ENCODE data around the gene LIX1L. TPM values are rescaled to one million over a fixed set of nuclear protein-coding genes. Genes with fewer than 3 reads are reported as not detected.

The LIX1L gene
- total RNA-seq, 1 donor = 50.8 TPM

GRCh38 chr1:145892486-145893087 is 65.2 kb downstream of the LIX1L start:
- TF ChIP-seq, protein P1, sequence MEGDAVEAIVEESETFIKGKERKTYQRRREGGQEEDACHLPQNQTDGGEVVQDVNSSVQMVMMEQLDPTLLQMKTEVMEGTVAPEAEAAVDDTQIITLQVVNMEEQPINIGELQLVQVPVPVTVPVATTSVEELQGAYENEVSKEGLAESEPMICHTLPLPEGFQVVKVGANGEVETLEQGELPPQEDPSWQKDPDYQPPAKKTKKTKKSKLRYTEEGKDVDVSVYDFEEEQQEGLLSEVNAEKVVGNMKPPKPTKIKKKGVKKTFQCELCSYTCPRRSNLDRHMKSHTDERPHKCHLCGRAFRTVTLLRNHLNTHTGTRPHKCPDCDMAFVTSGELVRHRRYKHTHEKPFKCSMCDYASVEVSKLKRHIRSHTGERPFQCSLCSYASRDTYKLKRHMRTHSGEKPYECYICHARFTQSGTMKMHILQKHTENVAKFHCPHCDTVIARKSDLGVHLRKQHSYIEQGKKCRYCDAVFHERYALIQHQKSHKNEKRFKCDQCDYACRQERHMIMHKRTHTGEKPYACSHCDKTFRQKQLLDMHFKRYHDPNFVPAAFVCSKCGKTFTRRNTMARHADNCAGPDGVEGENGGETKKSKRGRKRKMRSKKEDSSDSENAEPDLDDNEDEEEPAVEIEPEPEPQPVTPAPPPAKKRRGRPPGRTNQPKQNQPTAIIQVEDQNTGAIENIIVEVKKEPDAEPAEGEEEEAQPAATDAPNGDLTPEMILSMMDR (IDR thresholded peaks at IDR 0.05; ENCODE audit: insufficient read depth, low read length) = no peak
- peak overlapping the region; percentile 29 for H3K4me3 ChIP-seq (ENCODE audit: low read depth, low read length)

DNA sequence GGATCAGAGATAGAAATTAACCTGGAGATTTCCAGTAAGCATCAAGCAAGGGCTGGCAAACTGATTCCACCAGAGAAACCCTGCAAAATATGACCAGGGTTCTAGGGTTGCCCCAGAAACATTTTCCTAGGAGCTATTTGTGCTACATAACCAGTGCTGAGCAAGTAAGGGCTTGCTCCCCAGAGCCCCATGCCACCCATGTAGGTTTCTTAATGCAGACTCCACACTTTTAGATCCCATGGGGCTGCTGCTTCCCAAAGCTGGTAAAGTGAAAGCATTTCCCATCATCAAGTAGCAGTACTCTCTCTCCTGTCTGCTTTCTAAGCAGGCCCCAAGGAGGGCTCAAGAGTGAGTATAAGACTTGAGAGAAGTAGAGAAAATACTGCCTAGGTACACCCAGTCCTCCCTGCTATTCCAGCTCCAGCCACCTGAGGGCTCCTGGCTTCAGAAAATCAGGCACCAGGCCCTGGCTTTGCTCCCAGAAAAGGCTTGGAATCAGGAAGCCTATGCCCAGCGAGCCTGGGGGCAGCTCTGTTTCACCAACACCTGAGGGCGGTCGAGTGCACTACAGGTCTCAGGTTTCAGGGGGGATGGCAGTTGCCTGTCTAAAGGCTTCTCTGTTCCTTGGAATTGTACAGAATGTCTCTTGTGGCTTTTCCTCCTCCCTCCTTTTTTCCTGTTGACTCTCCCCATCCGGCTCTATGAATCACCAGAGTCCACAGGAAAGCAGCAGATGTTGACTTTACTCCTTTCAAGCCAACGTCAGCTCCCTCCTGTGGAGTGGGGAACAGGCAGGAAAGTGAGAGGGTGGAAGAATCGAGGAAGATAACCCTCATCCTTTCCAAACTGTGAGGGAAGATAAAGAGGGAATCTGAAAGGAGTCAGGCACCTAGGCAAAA is 66.0 kb downstream of the LIX1L start:
- peak; percentile 98 for DNase-seq (ENCODE audit: low read depth)
- TF ChIP-seq, protein P1 (IDR thresholded peaks at IDR 0.05; ENCODE audit: insufficient read depth, low read length) = peak; percentile 96
- H3K4me3 ChIP-seq (ENCODE audit: low read depth, low read length) = peak overlapping the region; percentile 34

More at GRCh38 chr1:145892486-145893087, 65.2 kb downstream of the LIX1L start:
- DNase-seq (ENCODE audit: low read depth) = peak; percentile 87

- TF ChIP-seq, protein P1 (IDR thresholded peaks at IDR 0.05; ENCODE audit: insufficient read depth, low read length) = no peak
- H3K4me3 ChIP-seq (ENCODE audit: low read depth, low read length) = no peak overlapping the region
- peak; percentile 53 for DNase-seq (ENCODE audit: low read depth)
Observed at GRCh38 chr1:145891143-145891542, 66.7 kb downstream of the LIX1L start.

- TF ChIP-seq, protein P1 (IDR thresholded peaks at IDR 0.05; ENCODE audit: insufficient read depth, low read length) = no peak
- H3K4me3 ChIP-seq (ENCODE audit: low read depth, low read length) = no peak overlapping the region
Observed at GRCh38 chr1:145889722-145890121, 68.1 kb downstream of the LIX1L start.

GRCh38 chr1:145887631-145888030 is 70.2 kb downstream of the LIX1L start:
- TF ChIP-seq, protein P1 (IDR thresholded peaks at IDR 0.05; ENCODE audit: insufficient read depth, low read length) = no peak
- no peak overlapping the region for H3K4me3 ChIP-seq (ENCODE audit: low read depth, low read length)
- DNase-seq (ENCODE audit: low read depth) = no peak

More at GRCh38 chr1:145889722-145890121, 68.1 kb downstream of the LIX1L start:
- no peak for DNase-seq (ENCODE audit: low read depth)

DNA sequence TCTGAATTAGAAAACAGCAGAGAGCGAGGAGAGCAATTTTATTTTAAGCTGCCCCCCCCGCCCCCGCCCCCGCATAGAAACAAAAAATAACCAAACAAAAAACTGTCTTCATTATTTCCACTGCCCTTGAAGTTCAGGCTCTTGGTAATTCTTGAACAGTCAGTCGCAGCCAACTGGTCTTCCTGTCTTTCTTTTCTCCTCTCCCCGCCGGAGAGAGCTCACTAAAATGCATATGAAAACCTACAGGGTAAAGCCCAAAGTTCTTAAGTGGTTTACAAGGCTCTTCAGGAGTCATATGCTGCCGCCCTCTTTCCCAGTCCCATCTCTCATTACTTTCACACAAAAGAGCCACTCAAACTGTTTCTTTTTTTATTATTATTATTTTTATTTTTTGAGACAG is 71.0 kb downstream of the LIX1L start:
- TF ChIP-seq, protein P1 (IDR thresholded peaks at IDR 0.05; ENCODE audit: insufficient read depth, low read length) = no peak
- DNase-seq (ENCODE audit: low read depth) = no peak
- no peak overlapping the region for H3K4me3 ChIP-seq (ENCODE audit: low read depth, low read length)
